ENCODE measurements around the gene ZC3HAV1.

DNA sequence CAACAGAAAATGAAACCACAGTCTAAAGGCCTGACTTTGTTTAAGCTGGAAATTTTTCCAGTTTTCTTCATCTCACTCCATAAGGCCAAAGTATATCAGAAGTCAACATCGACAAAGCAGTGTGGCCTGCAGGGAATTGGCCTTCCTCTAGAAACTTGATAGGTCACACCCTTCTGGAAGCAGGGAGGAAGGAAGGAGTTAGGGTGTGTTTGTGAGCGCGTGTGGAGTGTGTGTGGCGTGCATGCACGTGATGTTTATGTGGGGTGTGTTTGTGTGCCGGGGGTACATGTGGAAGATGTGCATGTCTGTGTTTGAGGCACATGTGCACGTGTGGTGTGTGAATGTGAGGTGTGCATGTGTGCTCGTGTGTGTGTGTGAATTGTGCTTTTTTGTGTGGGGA is 28.6 kb downstream of the ZC3HAV1 start:
- TF ChIP-seq POLR2AphosphoS5 (IDR thresholded peaks at IDR 0.05; ENCODE audit: borderline replicate concordance, low read depth, low read length) (no peak), EZH2 (IDR thresholded peaks at IDR 0.05) (no peak)
